NCI-H774 (cell line): ENCODE data around the gene KIF20A.
"Not testable (repeated sequence)": the region's sequence is repeated elsewhere in the genome, so short reads cannot be mapped to it uniquely, and the experiment has no call there.

Source experiments
- DNase-seq: peaks from one replicate; lab custom pipeline; 2025; lab: John Stamatoyannopoulos, UW

KIF20A gene

DNA sequence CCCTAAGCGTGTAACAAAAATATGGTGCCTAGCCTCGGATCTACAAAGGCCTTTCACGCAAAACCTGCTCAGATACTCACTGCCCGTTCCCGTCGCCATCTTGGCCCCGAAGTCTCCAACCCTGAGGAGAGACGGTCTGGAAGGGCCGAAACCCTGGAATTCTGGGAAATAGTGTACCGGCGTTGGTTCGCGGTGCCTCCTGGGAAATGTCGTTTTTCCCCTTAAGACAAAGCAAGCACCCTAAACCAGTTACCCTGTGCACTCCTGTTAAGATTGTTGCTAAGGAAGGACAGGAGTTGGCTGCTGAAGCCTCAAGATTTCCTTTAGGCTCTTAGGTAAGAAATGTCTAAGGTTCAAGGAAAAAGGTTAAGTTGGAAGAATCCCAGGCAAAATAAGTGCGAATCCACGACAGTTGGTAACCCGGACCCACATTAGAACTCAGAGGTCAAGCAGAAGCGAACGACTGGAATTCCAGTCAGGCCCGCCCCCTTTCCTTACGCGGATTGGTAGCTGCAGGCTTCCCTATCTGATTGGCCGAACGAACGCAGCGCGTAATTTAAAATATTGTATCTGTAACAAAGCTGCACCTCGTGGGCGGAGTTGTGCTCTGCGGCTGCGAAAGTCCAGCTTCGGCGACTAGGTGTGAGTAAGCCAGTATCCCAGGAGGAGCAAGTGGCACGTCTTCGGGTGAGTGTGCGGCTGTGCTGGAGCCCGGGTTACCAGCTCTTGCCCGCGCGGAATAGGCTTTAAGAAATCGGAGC, at the start of gene KIF20A, which contains the start of gene BRD8:
Gene KIF20A, plus strand, starts transcription at position 597 of the 761 bp plus-strand sequence. CDS start 569 bp downstream, outside the sequence.
Gene BRD8, minus strand, starts transcription at position 115 of the 761 bp plus-strand sequence. Its CDS starts 16 bp downstream, at position 99.
- peak; percentile 89 for DNase-seq

DNA sequence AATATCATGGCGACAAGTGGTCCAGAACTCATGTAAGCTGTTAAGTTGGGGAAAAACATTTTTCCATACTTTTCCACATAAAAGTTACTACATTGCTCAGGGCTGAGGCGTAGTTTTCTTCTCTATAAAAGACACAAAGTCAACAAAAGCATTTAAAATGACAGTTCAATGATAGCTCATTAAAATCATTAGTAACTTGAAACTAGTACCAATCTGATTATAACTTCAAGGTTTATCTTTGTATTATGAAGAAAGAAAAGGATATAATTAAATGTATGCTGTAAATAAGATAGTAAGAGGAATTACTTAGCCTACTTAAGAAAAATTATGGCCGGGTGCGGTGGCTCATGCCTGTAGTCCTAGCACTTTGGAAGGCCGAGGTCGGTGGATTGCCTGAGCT, 49.6 kb upstream of the KIF20A start:
- no peak for DNase-seq

DNA sequence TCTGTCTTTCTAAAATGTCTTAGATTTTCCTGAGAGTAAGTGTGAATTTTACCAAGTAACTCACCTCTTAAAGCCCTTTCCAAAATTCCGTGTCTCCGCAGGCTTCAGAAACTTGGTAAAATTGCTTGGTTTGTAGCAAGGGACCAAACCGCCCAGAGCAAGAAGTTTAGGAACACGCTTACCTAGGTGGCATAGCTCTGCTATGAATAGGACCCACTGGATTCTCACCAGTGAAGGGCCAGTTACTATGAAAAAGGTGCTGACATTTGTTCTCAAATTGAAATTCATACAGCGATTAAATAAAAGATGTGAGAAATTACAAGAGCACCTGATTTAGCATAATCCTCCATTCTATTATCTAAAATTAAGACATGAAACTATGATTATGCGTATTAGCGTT, 46.4 kb upstream of the KIF20A start:
- no peak for DNase-seq

GRCh38 chr5:138138949-138139780, 39.7 kb upstream of the KIF20A start, which contains the start of gene NME5:
Gene NME5, minus strand, starts transcription at chr5:138139428. Its CDS starts 648 bp downstream, at chr5:138138780.
- DNase-seq = peak; percentile 73

DNA sequence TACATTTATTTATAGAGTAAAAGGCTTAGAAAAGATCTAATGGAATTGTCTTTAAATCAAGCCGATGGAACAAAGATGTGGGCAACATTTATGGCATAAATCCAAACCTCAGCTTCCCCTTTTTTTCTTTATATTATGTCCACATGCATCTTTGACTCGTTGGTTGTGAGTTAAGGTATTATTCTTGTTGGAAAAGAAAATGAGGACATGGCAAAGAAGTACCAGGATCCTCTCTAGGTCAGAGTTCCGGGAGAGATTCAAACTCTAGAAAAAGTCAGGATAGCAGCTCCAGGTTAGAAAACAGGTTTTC, 39.2 kb upstream of the KIF20A start:
- DNase-seq = no peak

- DNase-seq = no peak
Observed at GRCh38 chr5:138140268-138140667, 38.6 kb upstream of the KIF20A start.

GRCh38 chr5:138141734-138142133, 37.2 kb upstream of the KIF20A start:
- DNase-seq = no peak

DNA sequence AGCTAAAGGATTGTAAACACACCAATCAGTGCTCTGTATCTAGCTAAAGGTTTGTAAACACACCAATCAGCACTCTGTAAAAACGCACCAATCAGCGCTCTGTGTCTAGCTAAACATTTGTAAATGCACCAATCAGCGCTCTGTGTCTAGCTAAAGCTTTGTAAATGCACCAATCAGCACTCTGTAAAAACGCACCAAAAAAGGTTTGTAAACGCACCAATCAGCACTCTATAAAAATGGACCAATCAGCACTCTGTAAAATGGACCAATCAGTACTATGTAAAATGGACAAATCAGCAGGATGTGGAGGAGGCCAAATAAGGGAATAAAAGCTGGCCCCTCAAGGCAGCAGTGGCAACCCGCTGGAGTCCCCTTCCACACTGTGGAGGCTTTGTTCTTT, 35.3 kb upstream of the KIF20A start:
- DNase-seq = not testable (repeated sequence)

- DNase-seq = no peak
Observed at GRCh38 chr5:138148811-138149210, 30.1 kb upstream of the KIF20A start.

DNA sequence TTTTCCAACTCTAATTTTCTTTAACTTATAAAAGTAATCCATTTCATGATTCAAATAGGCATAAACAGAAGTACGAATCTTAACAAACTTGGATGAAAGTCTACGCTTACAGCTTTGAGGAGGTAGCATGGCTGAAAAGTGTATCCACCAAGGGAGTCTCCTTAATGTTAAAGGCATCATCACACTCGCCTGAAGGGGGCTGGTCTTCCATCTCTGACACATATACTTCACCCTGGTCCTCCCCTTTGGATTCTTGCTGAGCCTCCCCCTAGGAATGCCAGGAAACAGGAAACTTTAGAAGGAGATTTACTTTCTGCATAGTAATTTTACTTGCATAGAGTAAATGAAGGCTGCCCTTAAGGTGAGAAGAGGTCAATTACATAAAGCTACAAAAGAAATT, 29.4 kb upstream of the KIF20A start:
- DNase-seq = no peak

DNA sequence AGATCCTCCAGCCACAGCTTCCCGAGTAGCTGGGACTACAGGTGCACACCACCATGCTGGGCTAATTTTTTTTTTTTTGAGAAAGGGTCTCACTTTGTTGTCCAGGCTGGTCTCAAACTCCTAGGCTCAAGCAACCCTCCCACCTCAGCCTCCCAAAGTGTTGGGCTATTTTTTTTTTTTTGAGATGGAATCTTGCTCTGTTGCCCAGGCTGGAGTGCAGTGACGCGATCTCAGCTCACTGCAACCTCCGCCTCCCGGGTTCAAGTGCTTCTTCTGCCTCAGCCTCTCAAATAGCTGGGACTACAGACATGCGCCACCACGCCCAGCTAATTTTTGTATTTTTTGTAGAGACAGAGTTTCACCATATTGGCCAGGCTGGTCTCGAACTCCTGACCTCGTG, 22.9 kb upstream of the KIF20A start:
- DNase-seq = not testable (repeated sequence)

- DNase-seq = no peak
Observed at GRCh38 chr5:138157626-138158025, 21.3 kb upstream of the KIF20A start.

DNA sequence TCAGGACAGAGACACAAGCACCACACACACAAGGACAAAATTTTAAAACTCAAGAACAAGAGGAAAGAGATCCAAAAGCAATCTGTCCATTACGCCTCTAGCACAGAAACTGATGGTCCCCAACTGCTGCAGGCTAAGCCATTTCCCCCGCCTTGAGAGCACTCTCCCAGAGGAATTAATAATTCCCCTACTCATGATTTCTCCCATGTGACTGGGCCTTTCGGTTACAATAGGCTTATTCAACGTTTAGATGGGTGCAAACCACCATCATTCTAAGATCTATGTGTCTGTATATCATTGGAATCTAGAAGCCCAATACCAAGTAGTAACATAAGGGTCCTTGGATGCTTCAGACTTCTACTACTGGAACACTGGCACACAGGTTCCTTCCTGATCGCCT, 19.2 kb upstream of the KIF20A start:
- no peak for DNase-seq

DNA sequence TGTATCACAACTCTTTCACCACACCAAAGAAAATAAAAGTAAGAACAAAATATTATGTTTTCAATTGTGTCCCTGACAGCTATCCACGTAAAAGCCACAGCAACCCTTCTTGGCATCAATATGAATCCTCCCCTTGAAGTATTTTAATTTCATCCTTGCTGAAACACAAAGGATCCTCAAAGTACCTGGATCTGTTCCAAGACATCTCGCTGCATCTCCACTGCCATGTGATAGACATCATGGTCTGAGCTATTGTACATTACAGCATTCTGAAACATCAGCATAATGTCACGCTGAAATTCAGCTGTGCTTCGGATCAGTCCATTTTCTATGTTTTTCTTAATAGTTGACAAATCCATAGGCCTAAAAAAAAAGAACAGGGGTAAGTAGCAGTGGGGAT, 18.2 kb upstream of the KIF20A start:
- no peak for DNase-seq

GRCh38 chr5:138163721-138164120, 15.2 kb upstream of the KIF20A start:
- no peak for DNase-seq

GRCh38 chr5:138169124-138169523, 9.8 kb upstream of the KIF20A start:
- no peak for DNase-seq

- no peak for DNase-seq
Observed at GRCh38 chr5:138170299-138170698, 8.6 kb upstream of the KIF20A start.

DNA sequence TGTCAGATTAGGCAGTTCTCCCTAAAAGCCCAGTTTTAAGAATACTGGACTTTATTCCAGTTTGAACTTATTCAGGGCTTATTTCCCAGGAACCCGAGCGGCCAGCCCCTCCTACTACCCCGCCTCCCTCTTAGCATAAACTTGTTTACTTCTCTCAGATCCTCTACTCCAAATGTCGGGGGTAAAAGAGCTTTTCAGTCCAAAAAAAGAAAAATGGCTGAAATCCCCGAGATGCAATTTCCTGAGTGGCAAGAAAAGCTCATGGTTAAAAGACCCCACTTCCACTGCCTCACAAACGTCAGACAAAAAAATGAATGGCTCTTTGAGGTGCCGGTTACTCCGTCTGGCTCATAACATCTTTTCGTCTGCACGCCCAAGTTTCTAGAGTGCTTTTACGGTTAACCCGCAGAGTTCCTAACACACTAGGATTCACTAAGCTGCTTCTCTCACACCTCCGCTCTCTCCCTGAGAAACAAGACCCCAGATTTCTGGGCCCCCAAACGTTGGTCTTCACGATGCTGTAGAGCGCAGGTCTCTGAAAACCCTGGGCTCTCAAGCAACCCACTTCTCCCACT, 884 bp upstream of the KIF20A start:
- DNase-seq = no peak

DNA sequence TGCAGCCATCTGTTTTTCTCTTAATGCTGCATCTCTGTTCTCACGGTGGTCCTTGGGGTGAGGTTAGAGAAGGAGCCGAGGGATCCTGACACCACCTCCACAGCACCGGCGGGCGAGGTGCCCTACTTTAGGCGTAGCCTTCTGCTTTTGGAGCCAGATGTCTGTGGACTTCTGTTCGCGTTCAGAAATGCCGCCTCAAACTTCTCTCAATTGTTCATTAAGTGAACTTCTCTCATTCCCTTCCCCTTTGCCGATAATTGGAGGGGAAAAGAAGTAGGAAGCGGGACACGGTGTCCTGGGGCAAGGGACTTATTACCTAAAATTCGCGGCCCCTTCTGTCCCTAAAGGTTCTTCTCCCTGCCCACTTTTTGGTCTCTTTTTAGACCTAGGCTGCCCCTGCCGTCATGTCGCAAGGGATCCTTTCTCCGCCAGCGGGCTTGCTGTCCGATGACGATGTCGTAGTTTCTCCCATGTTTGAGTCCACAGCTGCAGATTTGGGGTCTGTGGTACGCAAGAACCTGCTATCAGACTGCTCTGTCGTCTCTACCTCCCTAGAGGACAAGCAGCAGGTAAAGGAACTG, 455 bp downstream of the KIF20A start:
- no peak for DNase-seq

DNA sequence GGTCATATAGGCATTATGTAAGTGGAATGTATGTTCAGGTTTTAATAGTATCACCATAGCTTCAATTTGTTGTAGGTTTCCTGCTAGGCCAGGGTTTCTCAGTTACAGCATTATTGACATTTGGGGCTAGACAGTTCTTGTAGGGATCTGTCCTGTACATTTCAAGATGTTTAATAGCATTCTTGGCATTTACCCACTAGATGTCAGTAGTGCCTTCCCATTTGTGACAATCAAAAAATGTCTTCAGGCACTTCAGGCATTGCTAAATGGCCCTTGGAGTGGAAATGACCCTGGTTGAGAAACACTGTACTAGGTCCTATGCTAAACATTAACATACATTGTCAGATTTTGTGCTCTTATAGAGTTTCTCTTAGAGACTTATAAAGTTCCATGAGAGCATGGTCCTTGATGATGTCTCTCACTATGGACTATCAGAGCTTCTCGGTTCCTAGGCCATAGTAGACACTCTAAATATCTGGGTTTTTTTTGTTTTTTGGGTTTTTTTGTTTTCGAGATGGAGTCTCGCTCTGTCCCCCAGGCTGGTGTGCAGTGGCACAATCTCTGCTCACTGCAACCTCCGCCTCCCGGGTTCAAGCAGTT, 1.4 kb downstream of the KIF20A start:
- DNase-seq = no peak

- DNase-seq = no peak
Observed at GRCh38 chr5:138180841-138181240, 1.9 kb downstream of the KIF20A start.

- no peak for DNase-seq
Observed at GRCh38 chr5:138182808-138183207, 3.9 kb downstream of the KIF20A start.
